Measurements from ENCODE around the gene ZNF536.

ZNF536 gene

DNA sequence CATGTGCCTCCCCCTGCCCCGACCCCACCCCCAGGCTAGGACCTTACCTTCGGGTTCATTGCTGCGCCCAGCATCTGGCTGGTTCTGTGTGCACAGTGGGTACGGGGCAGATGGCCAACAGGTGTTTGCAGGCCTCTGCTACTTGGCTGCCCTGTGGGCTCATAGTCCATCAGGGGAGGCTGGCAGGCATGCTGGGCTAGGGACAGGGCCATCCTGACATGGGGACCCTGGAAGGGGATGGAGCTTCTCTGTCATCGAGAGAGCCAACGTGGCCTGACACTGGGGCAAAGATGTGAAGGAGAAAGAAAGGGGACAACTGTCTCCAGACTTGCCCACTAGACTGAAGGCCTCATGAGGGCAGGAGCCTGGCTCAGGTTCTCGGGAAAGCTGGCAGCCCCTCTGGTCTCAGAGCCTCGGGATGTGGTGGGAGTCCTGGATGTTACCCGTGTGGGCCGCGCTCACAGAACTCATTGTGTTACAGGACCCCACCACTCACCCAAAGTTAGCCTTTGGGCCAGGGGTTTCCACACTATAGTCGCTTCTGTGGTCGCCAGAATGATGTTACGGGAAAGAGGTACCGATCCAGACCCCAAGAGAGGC is 4.7 kb downstream of the ZNF536 start:
- no peak for DNase-seq (ENCODE audit: low read depth)
- no peak overlapping the region for H3K4me3 ChIP-seq (ENCODE audit: low read depth, low read length)
- TF ChIP-seq, protein P1, sequence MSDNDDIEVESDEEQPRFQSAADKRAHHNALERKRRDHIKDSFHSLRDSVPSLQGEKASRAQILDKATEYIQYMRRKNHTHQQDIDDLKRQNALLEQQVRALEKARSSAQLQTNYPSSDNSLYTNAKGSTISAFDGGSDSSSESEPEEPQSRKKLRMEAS (IDR thresholded peaks at IDR 0.05; ENCODE audit: low read depth, low read length) = no peak
- TF ChIP-seq, protein P2, sequence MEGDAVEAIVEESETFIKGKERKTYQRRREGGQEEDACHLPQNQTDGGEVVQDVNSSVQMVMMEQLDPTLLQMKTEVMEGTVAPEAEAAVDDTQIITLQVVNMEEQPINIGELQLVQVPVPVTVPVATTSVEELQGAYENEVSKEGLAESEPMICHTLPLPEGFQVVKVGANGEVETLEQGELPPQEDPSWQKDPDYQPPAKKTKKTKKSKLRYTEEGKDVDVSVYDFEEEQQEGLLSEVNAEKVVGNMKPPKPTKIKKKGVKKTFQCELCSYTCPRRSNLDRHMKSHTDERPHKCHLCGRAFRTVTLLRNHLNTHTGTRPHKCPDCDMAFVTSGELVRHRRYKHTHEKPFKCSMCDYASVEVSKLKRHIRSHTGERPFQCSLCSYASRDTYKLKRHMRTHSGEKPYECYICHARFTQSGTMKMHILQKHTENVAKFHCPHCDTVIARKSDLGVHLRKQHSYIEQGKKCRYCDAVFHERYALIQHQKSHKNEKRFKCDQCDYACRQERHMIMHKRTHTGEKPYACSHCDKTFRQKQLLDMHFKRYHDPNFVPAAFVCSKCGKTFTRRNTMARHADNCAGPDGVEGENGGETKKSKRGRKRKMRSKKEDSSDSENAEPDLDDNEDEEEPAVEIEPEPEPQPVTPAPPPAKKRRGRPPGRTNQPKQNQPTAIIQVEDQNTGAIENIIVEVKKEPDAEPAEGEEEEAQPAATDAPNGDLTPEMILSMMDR (IDR thresholded peaks at IDR 0.05; ENCODE audit: low read depth, low read length) = no peak
- TF ChIP-seq MYC (IDR thresholded peaks at IDR 0.05; ENCODE audit: low read depth, low read length) (no peak), POLR2A (IDR thresholded peaks at IDR 0.05; ENCODE audit: extremely low read depth, insufficient read length) (no peak)

DNA sequence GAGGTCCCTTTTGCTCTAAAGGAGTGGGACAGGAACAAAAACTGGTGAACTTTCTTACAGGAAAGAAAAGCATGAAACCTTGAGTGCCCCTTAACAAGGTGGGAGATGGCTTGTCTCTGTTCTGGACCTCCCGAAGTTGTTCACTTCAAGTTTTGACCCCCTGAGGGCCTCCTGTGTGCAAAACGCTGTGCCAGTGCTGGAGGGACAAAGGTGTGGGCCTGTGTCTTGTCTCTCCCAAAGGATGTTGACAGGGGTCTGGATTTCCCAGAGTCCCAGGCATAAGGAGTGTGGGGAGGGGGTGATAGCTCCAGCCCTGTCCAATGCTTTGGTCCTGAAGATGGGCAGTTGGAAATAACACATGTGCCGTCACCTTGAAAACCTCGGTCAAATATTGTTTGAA is 6.5 kb downstream of the ZNF536 start:
- TF ChIP-seq, protein P1 (IDR thresholded peaks at IDR 0.05; ENCODE audit: low read depth, low read length) = no peak
- TF ChIP-seq, protein P2 (IDR thresholded peaks at IDR 0.05; ENCODE audit: low read depth, low read length) = no peak
- TF ChIP-seq MYC (IDR thresholded peaks at IDR 0.05; ENCODE audit: low read depth, low read length) = no peak
- no peak overlapping the region for H3K4me3 ChIP-seq (ENCODE audit: low read depth, low read length)
- no peak for DNase-seq (ENCODE audit: low read depth)

DNA sequence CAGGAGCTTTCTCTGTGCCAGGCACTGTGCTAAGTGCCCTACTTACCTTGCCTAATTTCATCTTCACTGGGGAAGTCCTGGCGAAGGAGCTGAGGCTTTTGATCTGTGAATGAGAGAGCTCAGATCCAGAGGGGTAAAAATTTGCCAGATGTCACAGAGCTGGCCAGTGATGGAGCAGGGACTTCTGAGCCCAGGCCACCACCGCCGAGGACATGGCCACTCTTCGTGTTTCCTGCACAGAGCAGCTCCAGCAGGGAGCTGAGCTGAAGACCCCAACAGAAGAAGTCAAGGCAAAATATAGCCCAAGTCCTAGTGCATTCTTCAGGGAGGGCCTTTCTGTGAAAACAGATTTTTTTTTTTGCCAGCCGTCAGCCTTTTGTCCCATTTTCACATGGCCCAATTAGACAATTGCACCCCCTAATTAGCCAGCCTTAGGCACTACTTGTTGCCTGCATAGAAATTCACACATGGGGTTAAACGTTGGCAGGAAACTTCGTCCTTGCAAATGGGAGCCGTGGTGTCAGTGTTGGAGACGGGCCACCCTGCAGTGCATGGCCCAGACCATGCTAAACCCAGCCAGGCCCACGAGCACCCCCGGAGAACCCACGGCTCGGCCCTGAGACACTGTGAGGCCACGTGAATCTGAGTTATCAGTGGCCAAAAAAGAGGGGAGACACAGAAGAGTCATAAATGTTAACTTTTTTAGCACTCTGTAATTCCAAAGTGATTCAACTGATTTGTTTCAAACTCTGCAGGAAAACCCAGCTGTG is 7.8 kb downstream of the ZNF536 start:
- no peak for DNase-seq (ENCODE audit: low read depth)
- TF ChIP-seq, protein P1 (IDR thresholded peaks at IDR 0.05; ENCODE audit: low read depth, low read length) = no peak
- TF ChIP-seq POLR2A (IDR thresholded peaks at IDR 0.05; ENCODE audit: extremely low read depth, insufficient read length) = no peak
- no peak for TF ChIP-seq MYC (IDR thresholded peaks at IDR 0.05; ENCODE audit: low read depth, low read length)
- TF ChIP-seq, protein P2 (IDR thresholded peaks at IDR 0.05; ENCODE audit: low read depth, low read length) = no peak
- no peak overlapping the region for H3K4me3 ChIP-seq (ENCODE audit: low read depth, low read length)

DNA sequence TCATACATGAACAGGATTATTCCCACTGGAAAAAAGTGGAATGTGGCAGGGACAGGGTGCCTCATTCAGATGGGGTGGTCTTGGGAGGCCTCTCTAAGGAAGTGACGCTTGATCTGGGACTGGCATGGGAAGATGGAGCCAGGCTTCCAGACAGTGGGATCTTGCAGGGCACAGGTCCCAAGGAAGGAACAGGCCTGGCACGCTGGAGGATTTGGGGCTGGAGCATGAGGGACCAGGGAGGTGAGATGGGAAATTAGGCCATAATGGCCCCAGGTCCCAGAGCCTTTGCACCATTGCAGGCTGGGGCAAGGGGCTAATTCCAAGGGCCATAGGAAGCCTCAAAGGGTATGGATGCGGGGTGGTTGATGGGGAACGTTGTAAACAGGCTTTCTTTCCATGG is 9.2 kb downstream of the ZNF536 start:
- TF ChIP-seq, protein P1 (IDR thresholded peaks at IDR 0.05; ENCODE audit: low read depth, low read length) = no peak
- TF ChIP-seq, protein P2 (IDR thresholded peaks at IDR 0.05; ENCODE audit: low read depth, low read length) = no peak
- no peak for TF ChIP-seq POLR2A (IDR thresholded peaks at IDR 0.05; ENCODE audit: extremely low read depth, insufficient read length)
- no peak for TF ChIP-seq MYC (IDR thresholded peaks at IDR 0.05; ENCODE audit: low read depth, low read length)
- no peak overlapping the region for H3K4me3 ChIP-seq (ENCODE audit: low read depth, low read length)
- DNase-seq (ENCODE audit: low read depth) = no peak

DNA sequence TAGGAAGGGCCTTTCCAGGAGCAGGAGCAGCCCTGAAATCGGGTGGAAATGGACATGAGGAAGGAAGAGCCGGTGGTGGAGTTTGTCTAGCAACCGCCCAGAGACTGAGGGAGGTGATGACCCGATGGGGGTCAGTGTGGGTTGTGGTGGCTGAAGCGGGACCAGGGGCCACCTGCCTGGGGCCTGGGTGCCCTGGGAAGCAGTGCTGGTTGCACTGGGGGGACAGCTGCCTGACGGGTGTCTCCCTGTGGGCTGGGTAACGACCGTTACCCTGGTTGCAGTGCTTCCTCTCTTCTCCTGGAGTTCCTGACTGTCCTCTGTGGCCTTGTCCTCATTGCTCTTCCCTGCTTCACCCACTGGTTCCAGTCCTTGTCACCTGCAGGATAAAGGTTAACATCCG is 13.0 kb downstream of the ZNF536 start:
- TF ChIP-seq, protein P1 (IDR thresholded peaks at IDR 0.05; ENCODE audit: low read depth, low read length) = no peak
- TF ChIP-seq, protein P2 (IDR thresholded peaks at IDR 0.05; ENCODE audit: low read depth, low read length) = no peak
- TF ChIP-seq MYC (IDR thresholded peaks at IDR 0.05; ENCODE audit: low read depth, low read length) (no peak), POLR2A (IDR thresholded peaks at IDR 0.05; ENCODE audit: extremely low read depth, insufficient read length) (no peak)
- DNase-seq (ENCODE audit: low read depth) = no peak
- H3K4me3 ChIP-seq (ENCODE audit: low read depth, low read length) = no peak overlapping the region
